ENCODE data around the gene SNX9.
A peak's percentile ranks its signal among the peaks of the same experiment; 100 is the strongest.
"Not testable (repeated sequence)": the region's sequence is repeated elsewhere in the genome, so short reads cannot be mapped to it uniquely, and the experiment has no call there.

The SNX9 gene

GRCh38 chr6:157925771-157926170, 102.7 kb downstream of the SNX9 start:
- Mint-ChIP-seq H3K36me3 (peaks cover 100% of the 10 kb centered on the region), H3K4me3 (no peak overlapping the region), H3K4me1 (no peaks in the 10 kb centered on the region), H3K27ac (no peak overlapping the region), H3K9me3 (no peaks in the 10 kb centered on the region)
- DNase-seq (ENCODE audit: low spot score in 2 of 2): no peak
- no peak for ATAC-seq

DNA sequence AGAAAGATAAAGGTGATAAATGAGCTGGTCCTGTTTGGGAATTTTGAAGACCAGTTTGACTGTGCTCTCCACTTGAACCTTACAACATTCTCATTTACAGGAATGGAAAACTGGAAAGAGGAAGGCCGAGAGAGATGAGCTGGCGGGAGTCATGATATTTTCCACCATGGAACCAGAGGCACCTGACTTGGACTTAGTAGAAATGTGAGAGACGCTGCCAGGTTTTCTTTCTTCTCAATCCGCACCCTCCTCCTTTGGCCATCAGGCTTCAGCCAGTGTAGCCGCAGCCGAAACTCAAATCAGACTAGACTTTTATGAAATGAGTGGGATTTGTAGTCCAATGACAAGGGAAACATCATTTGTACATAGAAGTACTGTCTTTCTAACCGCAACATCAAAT, 104.0 kb downstream of the SNX9 start:
- no peak for DNase-seq (ENCODE audit: low spot score in 2 of 2)
- peaks cover 100% of the 10 kb centered on the region for H3K36me3 Mint-ChIP-seq
- H3K9me3 Mint-ChIP-seq: no peaks in the 10 kb centered on the region
- H3K4me3 Mint-ChIP-seq: no peak overlapping the region
- peak overlapping the region; percentile 33 for H3K27ac Mint-ChIP-seq
- H3K4me1 Mint-ChIP-seq: no peaks in the 10 kb centered on the region
- ATAC-seq: no peak

DNA sequence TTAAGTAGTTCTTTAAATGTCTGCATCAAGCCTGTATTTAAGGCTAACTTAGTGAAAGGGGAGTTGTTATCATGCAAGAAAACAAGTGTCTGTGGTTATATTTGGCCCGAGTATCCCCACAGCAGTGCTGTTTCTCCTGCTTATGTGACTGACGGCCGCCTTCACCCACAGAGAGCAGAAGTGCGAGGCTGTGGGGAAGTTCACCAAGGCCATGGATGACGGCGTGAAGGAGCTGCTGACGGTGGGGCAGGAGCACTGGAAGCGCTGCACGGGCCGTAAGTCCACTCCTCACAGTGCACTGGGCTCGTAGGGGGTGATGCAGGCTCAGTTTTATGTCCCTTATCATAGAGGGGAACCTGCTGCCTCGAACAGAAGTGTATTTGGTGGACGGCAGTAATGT, 105.4 kb downstream of the SNX9 start:
- H3K27ac Mint-ChIP-seq: no peak overlapping the region
- DNase-seq (ENCODE audit: low spot score in 2 of 2): no peak
- peaks cover 100% of the 10 kb centered on the region for H3K36me3 Mint-ChIP-seq
- H3K9me3 Mint-ChIP-seq: no peaks in the 10 kb centered on the region
- no peak for ATAC-seq
- H3K4me1 Mint-ChIP-seq: no peaks in the 10 kb centered on the region
- no peak overlapping the region for H3K4me3 Mint-ChIP-seq

- DNase-seq (ENCODE audit: low spot score in 2 of 2) (no peak), ATAC-seq (no peak)
- H3K27ac Mint-ChIP-seq: no peak overlapping the region
- H3K4me1 Mint-ChIP-seq: no peaks in the 10 kb centered on the region
- peaks cover 100% of the 10 kb centered on the region for H3K36me3 Mint-ChIP-seq
- no peaks in the 10 kb centered on the region for H3K9me3 Mint-ChIP-seq
- H3K4me3 Mint-ChIP-seq: no peak overlapping the region
Measured at GRCh38 chr6:157929076-157929475, 106.0 kb downstream of the SNX9 start.

DNA sequence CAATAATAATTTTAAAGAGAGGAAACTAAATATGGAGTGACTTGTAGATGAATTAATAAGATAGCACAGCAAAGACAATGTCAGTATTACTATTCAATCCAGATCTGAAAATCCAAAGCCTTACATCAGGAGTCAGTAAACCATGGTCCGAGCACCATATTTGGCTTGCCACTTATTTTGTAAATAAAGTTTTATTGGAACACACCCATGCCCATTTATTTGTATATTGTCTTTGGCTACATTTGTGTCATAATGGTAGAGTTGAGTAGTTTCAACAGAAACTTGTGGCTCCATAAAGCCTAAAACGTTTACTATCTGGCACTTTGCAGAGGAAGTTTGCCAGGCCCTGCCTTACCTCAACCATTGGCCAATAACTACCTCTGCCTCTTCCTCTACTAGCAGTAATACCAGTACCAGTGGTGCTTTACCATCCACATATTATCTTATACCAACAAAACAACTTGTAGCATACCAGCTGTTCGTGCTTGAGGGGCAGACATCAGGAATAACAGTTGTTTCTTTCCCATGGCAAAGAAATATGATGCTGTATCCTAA, 106.8 kb downstream of the SNX9 start:
- Mint-ChIP-seq H3K4me3 (no peak overlapping the region), H3K36me3 (peaks cover 100% of the 10 kb centered on the region), H3K4me1 (no peaks in the 10 kb centered on the region), H3K9me3 (no peaks in the 10 kb centered on the region), H3K27ac (no peak overlapping the region)
- ATAC-seq (no peak), DNase-seq (ENCODE audit: low spot score in 2 of 2) (no peak)

GRCh38 chr6:157935786-157936185, 112.7 kb downstream of the SNX9 start:
- peak overlapping the region; percentile 51 for H3K27ac Mint-ChIP-seq
- H3K4me3 Mint-ChIP-seq: no peak overlapping the region
- H3K36me3 Mint-ChIP-seq: peaks cover 100% of the 10 kb centered on the region
- H3K4me1 Mint-ChIP-seq: peaks cover 17% of the 10 kb centered on the region
- ATAC-seq: no peak
- H3K9me3 Mint-ChIP-seq: no peaks in the 10 kb centered on the region
- no peak for DNase-seq (ENCODE audit: low spot score in 2 of 2)

DNA sequence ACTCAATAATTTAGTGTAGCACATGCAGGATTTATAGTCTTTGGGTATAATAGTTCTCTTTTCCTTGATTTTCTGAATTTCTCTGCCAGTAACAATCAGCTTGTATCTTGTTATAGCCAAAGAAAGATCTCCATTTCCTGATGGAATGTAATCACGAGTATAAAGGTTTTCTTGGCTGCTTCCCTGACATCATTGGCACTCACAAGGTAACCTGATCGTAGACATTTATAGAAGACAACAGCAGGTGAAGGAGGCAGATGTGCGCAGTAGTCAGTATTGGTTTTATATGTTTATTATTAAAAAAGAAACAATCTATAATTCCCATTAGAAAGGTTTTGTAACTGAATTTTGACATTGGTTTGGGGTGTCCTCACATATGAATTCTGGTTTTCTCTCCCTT, 114.3 kb downstream of the SNX9 start:
- peaks cover 17% of the 10 kb centered on the region for H3K4me1 Mint-ChIP-seq
- H3K27ac Mint-ChIP-seq: no peak overlapping the region
- DNase-seq (ENCODE audit: low spot score in 2 of 2) (no peak), ATAC-seq (no peak)
- H3K4me3 Mint-ChIP-seq: no peak overlapping the region
- peaks cover 100% of the 10 kb centered on the region for H3K36me3 Mint-ChIP-seq
- H3K9me3 Mint-ChIP-seq: no peaks in the 10 kb centered on the region

- Mint-ChIP-seq H3K36me3 (peaks cover 100% of the 10 kb centered on the region), H3K4me1 (peaks cover 17% of the 10 kb centered on the region), H3K4me3 (no peak overlapping the region), H3K27ac (no peak overlapping the region), H3K9me3 (no peaks in the 10 kb centered on the region)
- ATAC-seq (no peak), DNase-seq (ENCODE audit: low spot score in 2 of 2) (no peak)
Measured at GRCh38 chr6:157937916-157938315, 114.9 kb downstream of the SNX9 start.

DNA sequence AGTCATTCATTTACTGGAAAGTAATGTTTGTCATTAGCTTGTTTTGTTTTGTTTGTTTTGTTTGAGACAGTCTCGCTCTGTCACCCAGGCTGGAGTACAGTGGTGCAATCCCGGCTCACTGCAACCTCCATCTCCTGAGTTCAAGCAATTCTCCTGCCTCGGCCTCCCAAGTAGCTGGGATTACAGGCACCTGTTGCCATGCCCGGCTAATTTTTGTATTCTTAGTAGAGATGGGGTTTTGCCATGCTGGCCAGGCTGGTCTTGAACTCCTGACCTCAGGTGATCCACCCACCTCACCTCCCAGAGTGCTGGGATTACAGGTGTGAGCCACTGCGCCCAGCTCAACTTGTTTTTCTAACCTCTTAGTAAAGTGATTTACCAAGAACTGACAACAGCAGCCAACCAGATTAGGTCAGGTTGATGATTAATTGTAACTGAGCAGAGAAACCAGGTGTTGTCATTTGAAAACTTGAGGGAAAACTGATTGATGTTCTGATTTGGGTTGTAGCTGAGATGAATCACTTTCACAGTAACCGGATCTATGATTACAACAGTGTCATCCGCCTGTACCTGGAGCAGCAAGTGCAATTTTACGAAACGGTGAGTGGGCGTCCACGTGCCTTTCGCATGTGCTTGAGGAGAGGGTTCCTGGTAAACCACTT, 117.5 kb downstream of the SNX9 start:
- Mint-ChIP-seq H3K4me1 (peaks cover 34% of the 10 kb centered on the region), H3K27ac (peak overlapping the region; percentile 26), H3K36me3 (peaks cover 100% of the 10 kb centered on the region)
- not testable (repeated sequence) for H3K4me3 Mint-ChIP-seq; H3K9me3 Mint-ChIP-seq; DNase-seq (ENCODE audit: low spot score in 2 of 2)
- peak; percentile 83 for ATAC-seq

- H3K36me3 Mint-ChIP-seq: peaks cover 100% of the 10 kb centered on the region
- ATAC-seq (no peak), DNase-seq (ENCODE audit: low spot score in 2 of 2) (no peak)
- H3K27ac Mint-ChIP-seq: peak overlapping the region; percentile 26
- peaks cover 40% of the 10 kb centered on the region for H3K4me1 Mint-ChIP-seq
- no peaks in the 10 kb centered on the region for H3K9me3 Mint-ChIP-seq
- no peak overlapping the region for H3K4me3 Mint-ChIP-seq
Measured at GRCh38 chr6:157941101-157941863, 118.2 kb downstream of the SNX9 start.

DNA sequence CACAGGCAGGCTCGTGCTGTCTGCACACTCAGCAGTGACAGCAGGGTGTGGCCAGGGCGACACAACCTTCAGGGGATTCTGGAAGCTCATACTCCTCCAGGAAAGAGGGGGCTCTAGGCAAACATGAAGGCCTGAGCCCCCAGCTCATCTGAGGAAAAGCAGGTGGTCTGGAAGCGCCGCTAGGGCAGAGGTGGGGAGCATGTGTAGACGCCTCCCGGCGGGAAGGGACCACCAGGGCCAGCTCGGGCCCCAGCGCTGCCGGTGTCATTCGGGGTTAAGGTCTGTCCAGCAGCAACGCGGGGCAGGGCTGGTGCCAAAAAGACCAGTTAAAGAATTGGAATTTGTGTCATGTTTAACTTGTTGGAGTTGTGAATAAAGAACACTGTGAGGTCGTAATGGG, 119.3 kb downstream of the SNX9 start:
- no peaks in the 10 kb centered on the region for H3K9me3 Mint-ChIP-seq
- H3K4me1 Mint-ChIP-seq: peaks cover 46% of the 10 kb centered on the region
- no peak overlapping the region for H3K4me3 Mint-ChIP-seq
- DNase-seq (ENCODE audit: low spot score in 2 of 2) (no peak), ATAC-seq (no peak)
- H3K36me3 Mint-ChIP-seq: peaks cover 100% of the 10 kb centered on the region
- H3K27ac Mint-ChIP-seq: peak overlapping the region; percentile 70

GRCh38 chr6:157943249-157943963, 120.4 kb downstream of the SNX9 start:
- Mint-ChIP-seq H3K4me3 (no peak overlapping the region), H3K9me3 (no peaks in the 10 kb centered on the region), H3K4me1 (peaks cover 46% of the 10 kb centered on the region), H3K27ac (peak overlapping the region; percentile 14), H3K36me3 (peaks cover 100% of the 10 kb centered on the region)
- ATAC-seq (no peak), DNase-seq (ENCODE audit: low spot score in 2 of 2) (no peak)

- H3K9me3 Mint-ChIP-seq: peaks cover 4% of the 10 kb centered on the region
- peak overlapping the region; percentile 10 for H3K27ac Mint-ChIP-seq
- no peak overlapping the region for H3K4me3 Mint-ChIP-seq
- H3K36me3 Mint-ChIP-seq: peaks cover 100% of the 10 kb centered on the region
- ATAC-seq (no peak), DNase-seq (ENCODE audit: low spot score in 2 of 2) (no peak)
- peaks cover 43% of the 10 kb centered on the region for H3K4me1 Mint-ChIP-seq
Measured at GRCh38 chr6:157943964-157944283, 120.9 kb downstream of the SNX9 start.

DNA sequence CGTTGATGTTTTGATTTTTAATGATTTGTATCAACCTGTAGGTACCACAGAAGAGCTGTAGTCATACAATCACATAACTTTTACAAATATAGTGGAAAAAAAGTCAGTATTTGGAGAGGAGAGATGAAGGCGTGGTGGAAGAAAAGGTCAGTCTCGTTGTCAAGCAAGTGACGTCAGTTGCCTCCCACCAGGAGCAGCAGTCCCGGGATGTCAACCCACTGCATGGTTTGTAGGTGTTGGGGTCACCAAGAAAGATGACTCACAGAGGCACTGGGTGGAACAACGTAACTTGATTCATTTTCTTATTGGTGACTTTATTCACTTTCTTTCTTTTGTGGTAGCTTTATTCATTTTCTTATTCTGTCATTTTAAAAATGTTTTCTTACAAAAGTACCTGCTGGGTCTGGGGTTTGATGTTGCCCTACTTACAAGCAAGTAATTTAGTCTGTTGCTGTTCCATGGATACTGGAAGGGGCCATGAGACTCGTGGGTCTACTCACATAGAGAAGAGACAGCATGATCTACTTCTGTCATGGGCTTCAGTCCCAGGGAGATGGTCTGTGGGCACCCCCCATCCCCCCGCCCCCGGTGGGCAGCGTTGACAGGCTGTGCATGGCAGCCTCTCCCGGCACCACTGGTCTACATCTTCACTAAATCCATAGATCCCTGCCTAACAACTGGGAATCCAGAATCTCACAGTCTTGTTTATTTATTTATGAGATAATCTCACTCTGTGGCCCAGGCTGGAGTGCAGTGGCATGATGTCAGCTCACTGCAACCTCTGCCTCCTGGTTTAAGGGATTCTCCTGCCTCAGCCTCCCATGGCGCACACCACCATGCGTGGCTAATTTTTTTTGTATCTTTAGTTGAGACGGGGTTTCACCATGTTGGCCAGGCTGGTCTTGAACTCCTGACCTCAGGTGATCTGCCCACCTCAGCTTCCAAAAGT, 122.2 kb downstream of the SNX9 start:
- peaks cover 95% of the 10 kb centered on the region for H3K36me3 Mint-ChIP-seq
- H3K4me1 Mint-ChIP-seq: peaks cover 36% of the 10 kb centered on the region
- H3K9me3 Mint-ChIP-seq: peaks cover 7% of the 10 kb centered on the region
- H3K27ac Mint-ChIP-seq: peak overlapping the region; percentile 10
- H3K4me3 Mint-ChIP-seq: peak overlapping the region; percentile 10
- no peak for DNase-seq (ENCODE audit: low spot score in 2 of 2)
- peak; percentile 80 for ATAC-seq
